Right lobe of liver (tissue), 4 donors: ENCODE data around the gene TTLL4.

Experiments used
- POLR2A ChIP-seq: fragments of 450-650 bp; IDR thresholded peaks from one replicate; pipeline ENCODE4 v1.6.1; 2017; ENCODE audit warnings: antibody characterized with exemption, mild to moderate bottlenecking
- TF ChIP-seq, protein P1 (sequence below), 4 donors: fragments of 200-600 bp in 3 of 4; fragments of 450-650 bp in 1 of 4; IDR thresholded peaks; one replicate each; pipeline versions ENCODE4 v1.5.1 to v1.8.0; 2016 to 2022; ENCODE audit warnings: antibody characterized with exemption in 4 of 4, mild to moderate bottlenecking in 2 of 4
- donor health status: DM: no; HTN: no; CAD: no.
- donor health status: DM: no; HTN: no; CAD: no.
- donor health status: DM: no; HTN: yes; CAD: no.

DNA sequence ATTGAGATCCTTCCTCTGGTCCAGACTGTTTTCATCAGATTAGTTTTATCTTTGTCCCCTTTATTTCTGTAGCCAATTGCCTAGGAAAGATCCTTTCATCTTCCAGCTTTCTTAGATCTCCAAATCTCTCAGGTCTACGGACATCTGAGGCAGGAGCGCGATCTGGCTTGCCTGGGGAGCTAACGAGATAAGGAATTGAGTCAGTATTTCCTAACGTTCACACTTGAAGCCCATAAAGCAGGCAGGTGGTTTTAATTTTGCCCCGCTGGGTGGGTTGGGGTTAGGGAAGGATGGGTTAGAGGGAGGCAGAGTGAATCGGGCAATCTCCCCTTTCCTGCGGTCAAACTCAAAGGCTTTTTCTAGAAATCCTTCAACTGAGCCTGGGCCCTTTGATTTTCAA, 727 bp upstream of the TTLL4 start:
- TF ChIP-seq, protein P1, sequence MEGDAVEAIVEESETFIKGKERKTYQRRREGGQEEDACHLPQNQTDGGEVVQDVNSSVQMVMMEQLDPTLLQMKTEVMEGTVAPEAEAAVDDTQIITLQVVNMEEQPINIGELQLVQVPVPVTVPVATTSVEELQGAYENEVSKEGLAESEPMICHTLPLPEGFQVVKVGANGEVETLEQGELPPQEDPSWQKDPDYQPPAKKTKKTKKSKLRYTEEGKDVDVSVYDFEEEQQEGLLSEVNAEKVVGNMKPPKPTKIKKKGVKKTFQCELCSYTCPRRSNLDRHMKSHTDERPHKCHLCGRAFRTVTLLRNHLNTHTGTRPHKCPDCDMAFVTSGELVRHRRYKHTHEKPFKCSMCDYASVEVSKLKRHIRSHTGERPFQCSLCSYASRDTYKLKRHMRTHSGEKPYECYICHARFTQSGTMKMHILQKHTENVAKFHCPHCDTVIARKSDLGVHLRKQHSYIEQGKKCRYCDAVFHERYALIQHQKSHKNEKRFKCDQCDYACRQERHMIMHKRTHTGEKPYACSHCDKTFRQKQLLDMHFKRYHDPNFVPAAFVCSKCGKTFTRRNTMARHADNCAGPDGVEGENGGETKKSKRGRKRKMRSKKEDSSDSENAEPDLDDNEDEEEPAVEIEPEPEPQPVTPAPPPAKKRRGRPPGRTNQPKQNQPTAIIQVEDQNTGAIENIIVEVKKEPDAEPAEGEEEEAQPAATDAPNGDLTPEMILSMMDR (IDR thresholded peaks at IDR 0.05) = no peak
- TF ChIP-seq POLR2A = no peak
